ENCODE data around the gene C2CD2L.

C2CD2L gene

DNA sequence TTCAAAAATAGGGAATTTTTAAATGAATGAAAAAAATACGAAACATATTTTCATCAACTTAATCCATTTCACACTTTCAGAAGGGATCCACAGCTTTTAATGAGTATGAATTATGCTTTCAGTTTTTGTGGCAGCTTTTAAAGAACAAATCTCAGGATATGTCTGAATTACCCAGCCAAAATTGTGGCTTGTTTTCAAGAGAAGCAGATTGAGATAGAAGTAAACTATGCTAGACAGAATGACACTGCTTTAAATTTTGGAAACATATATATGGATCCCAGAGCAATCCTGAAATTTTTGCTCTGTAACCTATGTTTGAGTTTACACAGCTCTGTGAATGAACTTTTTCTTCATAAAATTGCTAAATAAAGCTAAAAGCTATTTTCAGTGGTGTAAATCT lies 11.8 kb downstream of the C2CD2L start:
- Histone ChIP-seq H3K9ac (ENCODE audit: low read depth, low read length, poor library complexity, severe bottlenecking) (no peak overlapping the region), H2AFZ (ENCODE audit: low read length) (no peak overlapping the region), H3K4me3 (ENCODE audit: low read length, poor library complexity, severe bottlenecking) (no peak overlapping the region), H3K79me2 (ENCODE audit: insufficient read depth, low read length) (peaks cover 31% of the 10 kb centered on the region), H3K27me3 (ENCODE audit: insufficient read depth, low read length, poor library complexity, severe bottlenecking) (no peaks in the 10 kb centered on the region), H3K4me2 (ENCODE audit: low read depth, low read length, poor library complexity, severe bottlenecking) (no peak overlapping the region), H4K20me1 (ENCODE audit: insufficient read depth, low read length, poor library complexity, severe bottlenecking) (peaks cover 8% of the 10 kb centered on the region), H3K36me3 (ENCODE audit: insufficient read depth, low read length) (peaks cover 6% of the 10 kb centered on the region; the same call in 1 of the 2 replicates), H3K9me3 (ENCODE audit: insufficient read depth, low read depth, low read length) (no peaks in the 10 kb centered on the region), H3F3A (ENCODE audit: low read depth) (peaks cover 3% of the 10 kb centered on the region), H3K9me2 (replicated peaks; ENCODE audit: low read depth, low read length) (no peaks in the 10 kb centered on the region), H3K4me1 (ENCODE audit: insufficient read depth, low read length, poor library complexity, severe bottlenecking) (peaks cover 19% of the 10 kb centered on the region)
- no peak for TF ChIP-seq EZH2phosphoT487 (IDR thresholded peaks at IDR 0.05; ENCODE audit: borderline replicate concordance)
- TF ChIP-seq, protein P1, sequence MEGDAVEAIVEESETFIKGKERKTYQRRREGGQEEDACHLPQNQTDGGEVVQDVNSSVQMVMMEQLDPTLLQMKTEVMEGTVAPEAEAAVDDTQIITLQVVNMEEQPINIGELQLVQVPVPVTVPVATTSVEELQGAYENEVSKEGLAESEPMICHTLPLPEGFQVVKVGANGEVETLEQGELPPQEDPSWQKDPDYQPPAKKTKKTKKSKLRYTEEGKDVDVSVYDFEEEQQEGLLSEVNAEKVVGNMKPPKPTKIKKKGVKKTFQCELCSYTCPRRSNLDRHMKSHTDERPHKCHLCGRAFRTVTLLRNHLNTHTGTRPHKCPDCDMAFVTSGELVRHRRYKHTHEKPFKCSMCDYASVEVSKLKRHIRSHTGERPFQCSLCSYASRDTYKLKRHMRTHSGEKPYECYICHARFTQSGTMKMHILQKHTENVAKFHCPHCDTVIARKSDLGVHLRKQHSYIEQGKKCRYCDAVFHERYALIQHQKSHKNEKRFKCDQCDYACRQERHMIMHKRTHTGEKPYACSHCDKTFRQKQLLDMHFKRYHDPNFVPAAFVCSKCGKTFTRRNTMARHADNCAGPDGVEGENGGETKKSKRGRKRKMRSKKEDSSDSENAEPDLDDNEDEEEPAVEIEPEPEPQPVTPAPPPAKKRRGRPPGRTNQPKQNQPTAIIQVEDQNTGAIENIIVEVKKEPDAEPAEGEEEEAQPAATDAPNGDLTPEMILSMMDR (conservative IDR thresholded peaks at IDR 0.05; ENCODE audit: low read length), result no peak

DNA sequence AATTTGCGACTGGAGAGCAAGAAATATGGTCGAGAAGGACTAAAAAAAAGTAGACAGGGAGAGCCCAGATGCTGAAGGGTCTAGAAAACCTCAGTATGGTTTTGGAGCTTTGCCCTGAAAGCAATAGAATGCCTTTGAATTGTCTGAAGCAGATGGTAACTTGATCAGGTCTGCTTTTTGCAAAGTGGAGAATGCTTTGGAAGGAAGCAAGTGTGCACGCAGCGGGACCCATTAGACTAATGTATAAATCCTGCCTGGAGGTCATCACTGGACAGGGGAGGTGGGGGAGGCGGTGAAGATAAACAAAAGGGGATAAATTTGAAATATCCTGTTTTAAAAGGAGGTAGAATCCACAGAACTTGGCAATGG lies 13.5 kb downstream of the C2CD2L start:
- TF ChIP-seq EZH2phosphoT487 (IDR thresholded peaks at IDR 0.05; ENCODE audit: borderline replicate concordance), result no peak
- TF ChIP-seq, protein P1 (conservative IDR thresholded peaks at IDR 0.05; ENCODE audit: low read length), result no peak
- H4K20me1 ChIP-seq (ENCODE audit: insufficient read depth, low read length, poor library complexity, severe bottlenecking), result peaks cover 8% of the 10 kb centered on the region
- peaks cover 19% of the 10 kb centered on the region for H3K4me1 ChIP-seq (ENCODE audit: insufficient read depth, low read length, poor library complexity, severe bottlenecking)
- H3F3A ChIP-seq (ENCODE audit: low read depth), result peaks cover 3% of the 10 kb centered on the region
- peaks cover 39% of the 10 kb centered on the region for H3K79me2 ChIP-seq (ENCODE audit: insufficient read depth, low read length)
- peak overlapping the region; percentile 78 for H3K9ac ChIP-seq (ENCODE audit: low read depth, low read length, poor library complexity, severe bottlenecking)
- no peaks in the 10 kb centered on the region for H3K9me2 ChIP-seq (replicated peaks; ENCODE audit: low read depth, low read length)
- H3K4me3 ChIP-seq (ENCODE audit: low read length, poor library complexity, severe bottlenecking), result peak overlapping the region; percentile 75
- peak overlapping the region; percentile 76 for H2AFZ ChIP-seq (ENCODE audit: low read length)
- H3K9me3 ChIP-seq (ENCODE audit: insufficient read depth, low read depth, low read length), result no peaks in the 10 kb centered on the region
- no peaks in the 10 kb centered on the region for H3K27me3 ChIP-seq (ENCODE audit: insufficient read depth, low read length, poor library complexity, severe bottlenecking)
- peak overlapping the region; percentile 85 for H3K4me2 ChIP-seq (ENCODE audit: low read depth, low read length, poor library complexity, severe bottlenecking)
- H3K36me3 ChIP-seq (ENCODE audit: insufficient read depth, low read length), result no peaks in the 10 kb centered on the region

DNA sequence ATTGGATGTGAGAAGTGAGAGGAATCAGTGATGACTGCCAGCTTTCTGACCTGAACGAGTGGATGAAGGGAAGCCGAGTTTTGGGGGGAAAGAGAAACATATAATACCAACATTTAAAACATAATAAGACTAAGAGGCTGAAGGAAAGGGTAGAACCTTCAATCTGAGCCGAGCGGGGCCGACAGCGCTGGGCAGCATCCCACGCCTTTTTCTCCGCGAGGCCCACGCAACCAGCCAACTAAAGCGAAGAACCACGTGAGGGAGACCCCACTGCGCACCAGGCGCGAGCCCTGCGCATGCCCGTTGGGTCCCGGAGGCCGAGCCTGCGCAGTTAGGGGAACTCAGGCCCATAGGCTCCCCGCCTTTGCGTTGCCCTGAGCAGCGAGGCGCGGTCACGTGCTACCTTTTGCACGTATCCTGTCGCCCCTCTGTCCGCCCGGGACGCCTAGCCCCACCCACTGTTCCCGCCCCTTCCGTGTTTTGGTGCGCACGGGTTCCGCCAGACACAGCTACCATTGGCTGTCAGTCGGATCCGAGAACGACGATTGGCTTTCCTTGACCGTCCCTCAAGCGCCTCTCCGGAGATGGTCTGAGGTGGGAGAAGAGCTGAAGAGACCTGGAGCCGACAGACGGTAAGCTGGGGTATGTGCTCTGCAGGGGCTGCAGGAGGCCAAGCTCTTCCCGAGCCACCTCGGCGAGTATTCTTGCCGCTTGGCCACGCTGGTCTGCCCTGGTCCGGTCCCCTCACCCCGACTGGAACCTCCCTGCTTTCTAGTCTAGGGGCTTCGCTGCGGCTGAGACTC lies 14.1 kb downstream of the C2CD2L start, which contains the start of gene HINFP:
Gene HINFP (plus strand): TSS at position 573 of the 803 bp plus-strand sequence. CDS start 5,365 bp downstream, outside the sequence.
- peak within 1 kb of the TSS; percentile 85 for H3K4me2 ChIP-seq (ENCODE audit: low read depth, low read length, poor library complexity, severe bottlenecking)
- peaks cover 19% of the 10 kb centered on the region for H3K4me1 ChIP-seq (ENCODE audit: insufficient read depth, low read length, poor library complexity, severe bottlenecking)
- H3K9me3 ChIP-seq (ENCODE audit: insufficient read depth, low read depth, low read length), result no peaks in the 10 kb centered on the region
- H2AFZ ChIP-seq (ENCODE audit: low read length), result peak within 1 kb of the TSS; percentile 90
- TF ChIP-seq EZH2phosphoT487 (IDR thresholded peaks at IDR 0.05; ENCODE audit: borderline replicate concordance), result no peak
- TF ChIP-seq, protein P1 (conservative IDR thresholded peaks at IDR 0.05; ENCODE audit: low read length), result no peak
- H3K9ac ChIP-seq (ENCODE audit: low read depth, low read length, poor library complexity, severe bottlenecking), result peak within 1 kb of the TSS; percentile 84
- peaks cover 8% of the 10 kb centered on the region for H4K20me1 ChIP-seq (ENCODE audit: insufficient read depth, low read length, poor library complexity, severe bottlenecking)
- peaks cover 3% of the 10 kb centered on the region for H3F3A ChIP-seq (ENCODE audit: low read depth)
- no peaks in the 10 kb centered on the region for H3K36me3 ChIP-seq (ENCODE audit: insufficient read depth, low read length)
- peaks cover 43% of the 10 kb centered on the region for H3K79me2 ChIP-seq (ENCODE audit: insufficient read depth, low read length)
- H3K9me2 ChIP-seq (replicated peaks; ENCODE audit: low read depth, low read length), result no peaks in the 10 kb centered on the region
- H3K27me3 ChIP-seq (ENCODE audit: insufficient read depth, low read length, poor library complexity, severe bottlenecking), result no peaks in the 10 kb centered on the region
- peak within 1 kb of the TSS; percentile 93 for H3K4me3 ChIP-seq (ENCODE audit: low read length, poor library complexity, severe bottlenecking)

All from Loucy (cell line).